HepG2 (cell line): Measurements from ENCODE around the gene TBC1D16. TPM values are rescaled to one million over a fixed set of nuclear protein-coding genes. Genes with fewer than 3 reads are reported as not detected.

Source experiments
- ELF1 ChIP-seq: sonication (generic); formaldehyde crosslinking; IDR thresholded peaks from 2 replicates; pipeline ENCODE4 v1.4.0; 2020; ENCODE audit warnings: missing genetic modification reagents
- FOXK2 ChIP-seq: fragments of 450-650 bp; IDR thresholded peaks from 2 replicates; pipeline ENCODE4 v1.6.1; 2016
- GZF1 ChIP-seq: sonication (generic); formaldehyde crosslinking; IDR thresholded peaks from 2 replicates; pipeline ENCODE4 v1.5.1; 2020; ENCODE audit warnings: mild to moderate bottlenecking, missing genetic modification reagents
- MIXL1 ChIP-seq: IDR thresholded peaks from 2 replicates; pipeline ENCODE4 v1.6.1; 2016
- NAIF1 ChIP-seq: sonication (generic); formaldehyde crosslinking; IDR thresholded peaks from 2 replicates; pipeline ENCODE4 v1.5.0; 2020; ENCODE audit warnings: mild to moderate bottlenecking, missing genetic modification reagents, borderline replicate concordance
- PCBP2 ChIP-seq: fragments of 200-400 bp; formaldehyde crosslinking; optimal IDR thresholded peaks from 2 replicates; pipeline ENCODE3; 2018; ENCODE audit warnings: low read length, low read depth; ENCODE audit not compliant: poor library complexity, severe bottlenecking
- POLR2A ChIP-seq, 2 experiments: IDR thresholded peaks; 2 replicates each; pipeline ENCODE4 v1.6.1; 2011; ENCODE audit warnings: low read depth in 2 of 2, low read length in 2 of 2, mild to moderate bottlenecking in 1 of 2, moderate library complexity in 1 of 2; ENCODE audit not compliant: insufficient read depth in 1 of 2
- SNRNP70 ChIP-seq: fragments of 200-400 bp; formaldehyde crosslinking; IDR thresholded peaks from 2 replicates; pipeline ENCODE4 v1.6.1; 2017; ENCODE audit warnings: mild to moderate bottlenecking, low read depth, low read length, moderate library complexity
- TBX2 ChIP-seq: sonication (generic); formaldehyde crosslinking; IDR thresholded peaks from 2 replicates; pipeline ENCODE4 v1.5.0; 2020; ENCODE audit warnings: missing genetic modification reagents, mild to moderate bottlenecking, borderline replicate concordance
- YY1 ChIP-seq: IDR thresholded peaks from 2 replicates; pipeline ENCODE4 v1.6.1; 2011; ENCODE audit warnings: low read length, low read depth, moderate library complexity, mild to moderate bottlenecking; ENCODE audit not compliant: insufficient read depth, insufficient replicate concordance
- ZFP36 ChIP-seq: fragments of 150-350 bp; IDR thresholded peaks from 2 replicates; pipeline ENCODE4 v1.6.1; 2018; ENCODE audit warnings: borderline replicate concordance, low read length, low read depth; ENCODE audit not compliant: partially characterized antibody
- ZNF138 ChIP-seq: sonication (generic); formaldehyde crosslinking; IDR thresholded peaks from 2 replicates; pipeline ENCODE4 v1.5.0; 2020; ENCODE audit warnings: mild to moderate bottlenecking, low read depth, missing genetic modification reagents
- ZNF235 ChIP-seq: sonication (generic); formaldehyde crosslinking; IDR thresholded peaks from 2 replicates; pipeline ENCODE4 v1.8.1; 2023; ENCODE audit warnings: mild to moderate bottlenecking, missing genetic modification reagents, borderline replicate concordance
- ZNF543 ChIP-seq: sonication (generic); formaldehyde crosslinking; IDR thresholded peaks from 2 replicates; pipeline ENCODE4 v1.4.0; 2020; ENCODE audit warnings: mild to moderate bottlenecking, missing genetic modification reagents
- ZNF557 ChIP-seq: sonication (generic); formaldehyde crosslinking; IDR thresholded peaks from 2 replicates; pipeline ENCODE4 v1.4.0; 2020; ENCODE audit warnings: missing genetic modification reagents
- ZNF709 ChIP-seq: sonication (generic); formaldehyde crosslinking; IDR thresholded peaks from 2 replicates; pipeline ENCODE4 v1.5.0; 2020; ENCODE audit warnings: mild to moderate bottlenecking, missing genetic modification reagents
- polyA plus RNA-seq, 8 experiments: library from polyadenylated mRNA; depleted of rRNA in 3 of 8; stranded (reverse) in 7 of 8; unstranded in 1 of 8; fragments of >200 nt; fragmentation: Illumina TruSeq in 4 of 8; extraction: Trizol in 4 of 8; gene quantifications; 2 replicates each; pipeline versions ENCODE4 v1.2.1 to v1.2.3, GENCODE V29; 2011 to 2016; ENCODE audit warnings: low read depth in 4 of 8, missing spikeins in 1 of 8, mixed read lengths in 1 of 8; ENCODE audit not compliant: insufficient read depth in 1 of 8
- total RNA-seq, 5 experiments: library from RNA; depleted of rRNA; stranded (reverse); fragments of >200 nt; fragmentation: Illumina TruSeq; extraction: Trizol; gene quantifications; 2 replicates each; pipeline ENCODE4 v1.2.3, GENCODE V29; 2016; ENCODE audit warnings: low read depth in 1 of 5
- TF ChIP-seq, protein P1 (sequence below): sonication (generic); formaldehyde crosslinking; conservative IDR thresholded peaks from 2 replicates; pipeline ENCODE4 v1.4.0; 2020; ENCODE audit warnings: missing genetic modification reagents
- TF ChIP-seq, protein P2 (sequence below): sonication (generic); formaldehyde crosslinking; IDR thresholded peaks from 2 replicates; pipeline ENCODE4 v1.4.0; 2020; ENCODE audit warnings: missing genetic modification reagents; ENCODE audit errors: not compliant biosample characterization
- TF ChIP-seq, protein P3 (sequence below): IDR thresholded peaks from 2 replicates; pipeline ENCODE4 v1.4.0; 2020; ENCODE audit warnings: mild to moderate bottlenecking, missing genetic modification reagents
- TF ChIP-seq, protein P4 (sequence below): sonication (generic); formaldehyde crosslinking; IDR thresholded peaks from 2 replicates; pipeline ENCODE4 v1.5.0; 2020; ENCODE audit warnings: missing genetic modification reagents
- TF ChIP-seq, protein P5 (sequence below): sonication (generic); formaldehyde crosslinking; IDR thresholded peaks from 2 replicates; pipeline ENCODE4 v1.5.0; 2020; ENCODE audit warnings: missing genetic modification reagents

Gene TBC1D16
- total and polyA plus RNA-seq, 2 of the 13 experiments (the other 11 are each of a cell fraction or from before 2014, with no cell fraction given): 14.9 to 24.9 TPM

DNA sequence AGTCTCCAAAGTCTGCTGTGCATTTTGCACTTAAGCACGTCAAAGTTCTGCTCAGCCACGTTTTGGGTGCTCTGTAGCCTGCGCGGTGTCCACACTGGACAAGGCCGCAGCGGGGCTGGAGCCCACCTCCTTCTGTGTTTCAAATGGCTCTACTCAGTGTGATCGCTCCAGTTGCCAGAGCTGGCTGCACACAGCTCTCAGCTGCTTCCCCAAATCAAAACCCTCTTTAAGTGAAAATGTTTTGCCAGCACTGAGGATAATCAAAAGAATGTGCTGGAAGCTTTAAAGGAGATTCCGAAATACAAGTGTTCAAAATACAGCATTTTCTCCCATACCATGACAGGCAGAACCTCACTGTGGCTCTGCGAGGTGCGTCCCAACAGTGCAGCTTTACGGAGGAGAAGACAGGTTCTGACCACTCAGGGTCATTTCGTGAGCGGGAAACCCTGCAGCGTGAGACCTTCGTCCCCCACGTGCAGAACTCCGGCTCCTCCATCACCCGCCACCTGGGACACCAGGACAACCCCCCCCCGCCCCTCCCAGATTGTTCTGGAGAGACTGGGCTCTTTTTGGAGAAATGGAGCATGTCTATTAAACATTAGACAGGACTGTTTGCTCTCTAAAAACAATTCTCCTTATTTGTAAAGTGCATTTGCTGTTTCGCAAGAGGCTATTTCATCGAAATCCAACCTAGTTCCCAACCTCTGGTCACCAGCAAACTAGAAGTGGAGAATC, 16.6 kb downstream of the TBC1D16 start (continued):
- TF ChIP-seq TBX2: peak; percentile 56; the same call in 1 of the 2 replicates
- TF ChIP-seq ZNF709 (CRISPR knock-in tag): no peak
- no peak for TF ChIP-seq ZNF235 (CRISPR knock-in tag)
- no peak for TF ChIP-seq ZNF138
- no peak for TF ChIP-seq NAIF1 (CRISPR knock-in tag)
- TF ChIP-seq, protein P1, sequence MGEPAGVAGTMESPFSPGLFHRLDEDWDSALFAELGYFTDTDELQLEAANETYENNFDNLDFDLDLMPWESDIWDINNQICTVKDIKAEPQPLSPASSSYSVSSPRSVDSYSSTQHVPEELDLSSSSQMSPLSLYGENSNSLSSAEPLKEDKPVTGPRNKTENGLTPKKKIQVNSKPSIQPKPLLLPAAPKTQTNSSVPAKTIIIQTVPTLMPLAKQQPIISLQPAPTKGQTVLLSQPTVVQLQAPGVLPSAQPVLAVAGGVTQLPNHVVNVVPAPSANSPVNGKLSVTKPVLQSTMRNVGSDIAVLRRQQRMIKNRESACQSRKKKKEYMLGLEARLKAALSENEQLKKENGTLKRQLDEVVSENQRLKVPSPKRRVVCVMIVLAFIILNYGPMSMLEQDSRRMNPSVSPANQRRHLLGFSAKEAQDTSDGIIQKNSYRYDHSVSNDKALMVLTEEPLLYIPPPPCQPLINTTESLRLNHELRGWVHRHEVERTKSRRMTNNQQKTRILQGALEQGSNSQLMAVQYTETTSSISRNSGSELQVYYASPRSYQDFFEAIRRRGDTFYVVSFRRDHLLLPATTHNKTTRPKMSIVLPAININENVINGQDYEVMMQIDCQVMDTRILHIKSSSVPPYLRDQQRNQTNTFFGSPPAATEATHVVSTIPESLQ: no peak
- no peak for TF ChIP-seq ZFP36
- 0 out of 2 replicates have a peak, but pooled peaks have one; percentile 45 for TF ChIP-seq GZF1
- TF ChIP-seq, protein P2, sequence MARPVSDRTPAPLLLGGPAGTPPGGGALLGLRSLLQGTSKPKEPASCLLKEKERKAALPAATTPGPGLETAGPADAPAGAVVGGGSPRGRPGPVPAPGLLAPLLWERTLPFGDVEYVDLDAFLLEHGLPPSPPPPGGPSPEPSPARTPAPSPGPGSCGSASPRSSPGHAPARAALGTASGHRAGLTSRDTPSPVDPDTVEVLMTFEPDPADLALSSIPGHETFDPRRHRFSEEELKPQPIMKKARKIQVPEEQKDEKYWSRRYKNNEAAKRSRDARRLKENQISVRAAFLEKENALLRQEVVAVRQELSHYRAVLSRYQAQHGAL (CRISPR knock-in tag): no peak
- TF ChIP-seq PCBP2: no peak
- no peak for TF ChIP-seq YY1
- 0 out of 2 replicates have a peak, but pooled peaks have one; percentile 72 for TF ChIP-seq ZNF557 (CRISPR knock-in tag)
- no peak for TF ChIP-seq MIXL1 (CRISPR knock-in tag)
- TF ChIP-seq, protein P3, sequence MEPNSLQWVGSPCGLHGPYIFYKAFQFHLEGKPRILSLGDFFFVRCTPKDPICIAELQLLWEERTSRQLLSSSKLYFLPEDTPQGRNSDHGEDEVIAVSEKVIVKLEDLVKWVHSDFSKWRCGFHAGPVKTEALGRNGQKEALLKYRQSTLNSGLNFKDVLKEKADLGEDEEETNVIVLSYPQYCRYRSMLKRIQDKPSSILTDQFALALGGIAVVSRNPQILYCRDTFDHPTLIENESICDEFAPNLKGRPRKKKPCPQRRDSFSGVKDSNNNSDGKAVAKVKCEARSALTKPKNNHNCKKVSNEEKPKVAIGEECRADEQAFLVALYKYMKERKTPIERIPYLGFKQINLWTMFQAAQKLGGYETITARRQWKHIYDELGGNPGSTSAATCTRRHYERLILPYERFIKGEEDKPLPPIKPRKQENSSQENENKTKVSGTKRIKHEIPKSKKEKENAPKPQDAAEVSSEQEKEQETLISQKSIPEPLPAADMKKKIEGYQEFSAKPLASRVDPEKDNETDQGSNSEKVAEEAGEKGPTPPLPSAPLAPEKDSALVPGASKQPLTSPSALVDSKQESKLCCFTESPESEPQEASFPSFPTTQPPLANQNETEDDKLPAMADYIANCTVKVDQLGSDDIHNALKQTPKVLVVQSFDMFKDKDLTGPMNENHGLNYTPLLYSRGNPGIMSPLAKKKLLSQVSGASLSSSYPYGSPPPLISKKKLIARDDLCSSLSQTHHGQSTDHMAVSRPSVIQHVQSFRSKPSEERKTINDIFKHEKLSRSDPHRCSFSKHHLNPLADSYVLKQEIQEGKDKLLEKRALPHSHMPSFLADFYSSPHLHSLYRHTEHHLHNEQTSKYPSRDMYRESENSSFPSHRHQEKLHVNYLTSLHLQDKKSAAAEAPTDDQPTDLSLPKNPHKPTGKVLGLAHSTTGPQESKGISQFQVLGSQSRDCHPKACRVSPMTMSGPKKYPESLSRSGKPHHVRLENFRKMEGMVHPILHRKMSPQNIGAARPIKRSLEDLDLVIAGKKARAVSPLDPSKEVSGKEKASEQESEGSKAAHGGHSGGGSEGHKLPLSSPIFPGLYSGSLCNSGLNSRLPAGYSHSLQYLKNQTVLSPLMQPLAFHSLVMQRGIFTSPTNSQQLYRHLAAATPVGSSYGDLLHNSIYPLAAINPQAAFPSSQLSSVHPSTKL (CRISPR knock-in tag): peak; percentile 56; the same call in 1 of the 2 replicates
- TF ChIP-seq, protein P4, sequence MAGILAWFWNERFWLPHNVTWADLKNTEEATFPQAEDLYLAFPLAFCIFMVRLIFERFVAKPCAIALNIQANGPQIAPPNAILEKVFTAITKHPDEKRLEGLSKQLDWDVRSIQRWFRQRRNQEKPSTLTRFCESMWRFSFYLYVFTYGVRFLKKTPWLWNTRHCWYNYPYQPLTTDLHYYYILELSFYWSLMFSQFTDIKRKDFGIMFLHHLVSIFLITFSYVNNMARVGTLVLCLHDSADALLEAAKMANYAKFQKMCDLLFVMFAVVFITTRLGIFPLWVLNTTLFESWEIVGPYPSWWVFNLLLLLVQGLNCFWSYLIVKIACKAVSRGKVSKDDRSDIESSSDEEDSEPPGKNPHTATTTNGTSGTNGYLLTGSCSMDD (CRISPR knock-in tag): no peak
- TF ChIP-seq SNRNP70: no peak
- peak; percentile 63; the same call in 1 of the 2 replicates for TF ChIP-seq ZNF543 (CRISPR knock-in tag)
- no peak for TF ChIP-seq FOXK2
- no peak for TF ChIP-seq ELF1 (CRISPR knock-in tag)
- TF ChIP-seq, protein P5, sequence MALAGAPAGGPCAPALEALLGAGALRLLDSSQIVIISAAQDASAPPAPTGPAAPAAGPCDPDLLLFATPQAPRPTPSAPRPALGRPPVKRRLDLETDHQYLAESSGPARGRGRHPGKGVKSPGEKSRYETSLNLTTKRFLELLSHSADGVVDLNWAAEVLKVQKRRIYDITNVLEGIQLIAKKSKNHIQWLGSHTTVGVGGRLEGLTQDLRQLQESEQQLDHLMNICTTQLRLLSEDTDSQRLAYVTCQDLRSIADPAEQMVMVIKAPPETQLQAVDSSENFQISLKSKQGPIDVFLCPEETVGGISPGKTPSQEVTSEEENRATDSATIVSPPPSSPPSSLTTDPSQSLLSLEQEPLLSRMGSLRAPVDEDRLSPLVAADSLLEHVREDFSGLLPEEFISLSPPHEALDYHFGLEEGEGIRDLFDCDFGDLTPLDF (CRISPR knock-in tag): peak; percentile 27; the same call in 1 of the 2 replicates
- no peak for TF ChIP-seq POLR2A (IDR thresholded peaks at IDR 0.05; ENCODE audit: insufficient read depth in 1 of 2, low read depth in 2 of 2, low read length in 2 of 2)
